22Rv1 (cell line): Measurements from ENCODE around the gene STOM.

Source experiments
- ZFX ChIP-seq: fragments of 450-650 bp; IDR thresholded peaks from 2 replicates; pipeline ENCODE4 v1.6.1; 2017; ENCODE audit warnings: antibody characterized with exemption, borderline replicate concordance
- TF ChIP-seq, protein P1 (sequence below): fragments of 450-650 bp; IDR thresholded peaks from 2 replicates; pipeline ENCODE4 v1.5.1; 2017; ENCODE audit warnings: mild to moderate bottlenecking

DNA sequence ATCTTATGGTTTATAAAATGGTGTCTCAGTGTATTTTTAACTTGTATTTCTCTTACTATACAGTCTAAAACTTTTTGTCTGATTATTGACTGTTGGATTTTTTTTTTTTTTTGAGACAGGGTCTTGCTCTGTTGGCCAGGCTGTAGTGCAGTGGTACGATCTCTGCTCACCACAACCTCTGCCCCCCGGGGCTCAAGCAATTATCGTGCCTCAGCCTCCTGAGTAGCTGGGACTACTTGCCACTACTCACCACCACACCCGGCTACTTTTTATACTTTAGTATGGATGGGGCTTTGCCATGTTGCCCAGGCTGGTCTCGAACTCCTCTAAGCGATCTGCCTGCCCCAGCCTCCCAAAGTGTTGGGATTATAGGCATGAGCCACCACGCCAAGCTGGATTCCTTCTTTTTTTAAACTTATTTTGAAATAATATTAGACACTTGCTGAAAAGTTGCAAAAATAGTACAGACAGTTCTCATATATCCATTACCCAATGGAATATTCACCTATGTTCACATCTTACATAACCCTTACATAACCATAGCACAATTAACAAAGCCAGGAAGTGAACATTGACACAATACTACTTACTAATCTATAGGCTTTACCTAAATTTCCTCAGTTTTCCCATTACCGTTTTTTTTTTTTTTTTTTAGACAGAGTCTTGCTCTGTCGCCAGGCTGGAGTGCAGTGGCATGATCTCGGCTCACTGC, 47.2 kb downstream of the STOM start:
- TF ChIP-seq, protein P1, sequence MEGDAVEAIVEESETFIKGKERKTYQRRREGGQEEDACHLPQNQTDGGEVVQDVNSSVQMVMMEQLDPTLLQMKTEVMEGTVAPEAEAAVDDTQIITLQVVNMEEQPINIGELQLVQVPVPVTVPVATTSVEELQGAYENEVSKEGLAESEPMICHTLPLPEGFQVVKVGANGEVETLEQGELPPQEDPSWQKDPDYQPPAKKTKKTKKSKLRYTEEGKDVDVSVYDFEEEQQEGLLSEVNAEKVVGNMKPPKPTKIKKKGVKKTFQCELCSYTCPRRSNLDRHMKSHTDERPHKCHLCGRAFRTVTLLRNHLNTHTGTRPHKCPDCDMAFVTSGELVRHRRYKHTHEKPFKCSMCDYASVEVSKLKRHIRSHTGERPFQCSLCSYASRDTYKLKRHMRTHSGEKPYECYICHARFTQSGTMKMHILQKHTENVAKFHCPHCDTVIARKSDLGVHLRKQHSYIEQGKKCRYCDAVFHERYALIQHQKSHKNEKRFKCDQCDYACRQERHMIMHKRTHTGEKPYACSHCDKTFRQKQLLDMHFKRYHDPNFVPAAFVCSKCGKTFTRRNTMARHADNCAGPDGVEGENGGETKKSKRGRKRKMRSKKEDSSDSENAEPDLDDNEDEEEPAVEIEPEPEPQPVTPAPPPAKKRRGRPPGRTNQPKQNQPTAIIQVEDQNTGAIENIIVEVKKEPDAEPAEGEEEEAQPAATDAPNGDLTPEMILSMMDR: no peak
- TF ChIP-seq ZFX: no peak
